A673 (cell line): ENCODE measurements around the gene SHROOM2.

Source experiments
- EZH2 ChIP-seq: fragments of 200-600 bp; sonication (generic); IDR thresholded peaks from 2 replicates; pipeline ENCODE4 v1.6.1; 2017; ENCODE audit warnings: borderline replicate concordance, low read depth, mild to moderate bottlenecking, mixed read lengths, antibody characterized with exemption, low read length; ENCODE audit not compliant: poor library complexity, severe bottlenecking
- TF ChIP-seq, protein P1 (sequence below): fragments of 300-800, 200-600 bp; sonication (generic); conservative IDR thresholded peaks from 2 replicates; pipeline ENCODE4 v1.5.1; 2017; ENCODE audit warnings: low read depth, mild to moderate bottlenecking, antibody characterized with exemption, low read length, moderate library complexity, mixed read lengths

GRCh38 chrX:9846631-9847030 is 60.4 kb downstream of the SHROOM2 start:
- TF ChIP-seq, protein P1, sequence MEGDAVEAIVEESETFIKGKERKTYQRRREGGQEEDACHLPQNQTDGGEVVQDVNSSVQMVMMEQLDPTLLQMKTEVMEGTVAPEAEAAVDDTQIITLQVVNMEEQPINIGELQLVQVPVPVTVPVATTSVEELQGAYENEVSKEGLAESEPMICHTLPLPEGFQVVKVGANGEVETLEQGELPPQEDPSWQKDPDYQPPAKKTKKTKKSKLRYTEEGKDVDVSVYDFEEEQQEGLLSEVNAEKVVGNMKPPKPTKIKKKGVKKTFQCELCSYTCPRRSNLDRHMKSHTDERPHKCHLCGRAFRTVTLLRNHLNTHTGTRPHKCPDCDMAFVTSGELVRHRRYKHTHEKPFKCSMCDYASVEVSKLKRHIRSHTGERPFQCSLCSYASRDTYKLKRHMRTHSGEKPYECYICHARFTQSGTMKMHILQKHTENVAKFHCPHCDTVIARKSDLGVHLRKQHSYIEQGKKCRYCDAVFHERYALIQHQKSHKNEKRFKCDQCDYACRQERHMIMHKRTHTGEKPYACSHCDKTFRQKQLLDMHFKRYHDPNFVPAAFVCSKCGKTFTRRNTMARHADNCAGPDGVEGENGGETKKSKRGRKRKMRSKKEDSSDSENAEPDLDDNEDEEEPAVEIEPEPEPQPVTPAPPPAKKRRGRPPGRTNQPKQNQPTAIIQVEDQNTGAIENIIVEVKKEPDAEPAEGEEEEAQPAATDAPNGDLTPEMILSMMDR = no peak
- TF ChIP-seq EZH2 = no peak
